A549 (cell line): Measurements from ENCODE around the gene MYO18B.

ENCODE experiments used
- CTCF ChIP-seq: fragments of >200 bp; sonication (Bioruptor Twin); formaldehyde crosslinking; IDR thresholded peaks from 3 replicates; pipeline ENCODE4 v1.5.1; 2016
- ESRRA ChIP-seq: fragments of 150-350 bp; IDR thresholded peaks from 2 replicates; pipeline ENCODE4 v1.6.1; 2014; ENCODE audit warnings: mild to moderate bottlenecking, low read length, borderline replicate concordance
- MAX ChIP-seq: IDR thresholded peaks from 2 replicates; pipeline ENCODE4 v1.6.1; 2012
- PHF8 ChIP-seq: fragments of 200-600 bp; sonication (generic); IDR thresholded peaks from 2 replicates; pipeline ENCODE4 v1.6.1; 2016; ENCODE audit warnings: low read depth, mild to moderate bottlenecking, antibody characterized with exemption, moderate library complexity, borderline replicate concordance
- POLR2A ChIP-seq: IDR thresholded peaks from 2 replicates; pipeline ENCODE4 v1.6.1; 2012; ENCODE audit warnings: mild to moderate bottlenecking, low read length
- RFX5 ChIP-seq: fragments of 450-650 bp; IDR thresholded peaks from 2 replicates; pipeline ENCODE4 v1.7.1; 2014; ENCODE audit warnings: antibody characterized with exemption, mild to moderate bottlenecking, moderate library complexity

- TF ChIP-seq CTCF (no peak), ESRRA (no peak), RFX5 (no peak), POLR2A (no peak), PHF8 (no peak), MAX (no peak)
Measured at GRCh38 chr22:25706197-25706596, 35.8 kb upstream of the MYO18B start.
